CD14-positive monocyte (primary cell): ENCODE results near the gene LDLRAD2. TPM values are rescaled to one million over a fixed set of nuclear protein-coding genes. Genes with fewer than 3 reads are reported as not detected.

Experiments
- DNase-seq, 3 donors: peaks; one replicate each; pipeline ENCODE4 v3.0.0-alpha.2; 2011 to 2022
- H2AFZ ChIP-seq: 2 replicates; pipeline ENCODE4 v1.6.0; 2012; ENCODE audit warnings: mild to moderate bottlenecking, low read depth, low read length, inconsistent platforms; ENCODE audit not compliant: insufficient read depth, poor library complexity, severe bottlenecking
- H3K27ac ChIP-seq, 2 donors: 1 replicate in 1 of 2; 2 replicates in 1 of 2; pipeline ENCODE4 v1.5.1; 2012 to 2013; ENCODE audit warnings: low read length in 2 of 2, control low read depth in 1 of 2, inconsistent platforms in 1 of 2, low read depth in 1 of 2, mild to moderate bottlenecking in 1 of 2
- H3K27me3 ChIP-seq, 2 donors: one replicate each; pipeline versions ENCODE4 v1.6.0 to v1.6.1; 2011 to 2013; ENCODE audit warnings: low read length in 2 of 2; ENCODE audit not compliant: control insufficient read depth in 2 of 2, insufficient read depth in 2 of 2
- H3K36me3 ChIP-seq, 2 donors: replicated peaks in 1 of 2; 1 replicate in 1 of 2; 2 replicates in 1 of 2; pipeline versions ENCODE4 v1.5.1 to v1.6.1; 2012 to 2013; ENCODE audit warnings: low read length in 2 of 2, control low read depth in 1 of 2, inconsistent platforms in 1 of 2, mild to moderate bottlenecking in 1 of 2; ENCODE audit not compliant: insufficient read depth in 2 of 2, control insufficient read depth in 1 of 2
- H3K4me1 ChIP-seq, 2 donors: 1 replicate in 1 of 2; 2 replicates in 1 of 2; pipeline versions ENCODE4 v1.5.1 to v1.6.1; 2012 to 2013; ENCODE audit warnings: low read length in 2 of 2, control low read depth in 1 of 2, inconsistent platforms in 1 of 2, mild to moderate bottlenecking in 1 of 2, moderate library complexity in 1 of 2; ENCODE audit not compliant: insufficient read depth in 2 of 2, control insufficient read depth in 1 of 2
- H3K4me2 ChIP-seq: replicated peaks from 2 replicates; pipeline ENCODE3; 2012; ENCODE audit warnings: low read length, moderate library complexity, mild to moderate bottlenecking; ENCODE audit not compliant: poor library complexity, severe bottlenecking; ENCODE audit errors: extremely low read depth
- H3K4me3 ChIP-seq, 3 experiments: fragments of 200-600 bp in 1 of 3; sonication (generic) in 1 of 3; replicated peaks in 1 of 3; 1 replicate in 2 of 3; 2 replicates in 1 of 3; pipeline ENCODE4 v1.5.1; 2011 to 2013; ENCODE audit warnings: low read length in 3 of 3, mild to moderate bottlenecking in 3 of 3, control low read depth in 2 of 3, low read depth in 2 of 3, inconsistent platforms in 1 of 3, moderate library complexity in 1 of 3
- H3K79me2 ChIP-seq: 2 replicates; pipeline ENCODE4 v1.6.0; 2012; ENCODE audit warnings: mild to moderate bottlenecking, control low read depth, inconsistent platforms, low read length, moderate library complexity; ENCODE audit not compliant: insufficient read depth
- H3K9ac ChIP-seq: 2 replicates; pipeline ENCODE4 v1.6.0; 2017; ENCODE audit warnings: low read length, mild to moderate bottlenecking; ENCODE audit not compliant: insufficient read depth, poor library complexity, severe bottlenecking
- H3K9me3 ChIP-seq, 2 donors: replicated peaks in 1 of 2; 1 replicate in 1 of 2; 2 replicates in 1 of 2; pipeline versions ENCODE4 v1.5.1 to v1.6.1; 2012 to 2013; ENCODE audit warnings: low read length in 2 of 2, control low read depth in 1 of 2; ENCODE audit not compliant: control insufficient read depth in 1 of 2, insufficient read depth in 1 of 2
- H4K20me1 ChIP-seq: 2 replicates; pipeline ENCODE4 v1.6.0; 2012; ENCODE audit warnings: mild to moderate bottlenecking, low read length, control low read depth, moderate library complexity; ENCODE audit not compliant: insufficient read depth
- H3K27ac Mint-ChIP-seq, 7 donors: one replicate each; pipeline ENCODE4 v1.8.0; 2020; ENCODE audit warnings: mild to moderate bottlenecking in 7 of 7, mixed read lengths in 7 of 7, moderate library complexity in 6 of 7, inconsistent platforms in 2 of 7
- H3K27me3 Mint-ChIP-seq, 3 donors: one replicate each; pipeline ENCODE4 v1.8.0; 2021 to 2022; ENCODE audit warnings: low read depth in 3 of 3, mild to moderate bottlenecking in 3 of 3, mixed read lengths in 3 of 3, moderate library complexity in 3 of 3, inconsistent platforms in 1 of 3
- H3K36me3 Mint-ChIP-seq, 2 donors: one replicate each; pipeline ENCODE4 v1.8.0; 2020; ENCODE audit warnings: mixed read lengths in 2 of 2, inconsistent platforms in 1 of 2, mild to moderate bottlenecking in 1 of 2
- H3K4me1 Mint-ChIP-seq: one replicate; pipeline ENCODE4 v1.8.0; 2020; ENCODE audit warnings: mild to moderate bottlenecking, mixed read lengths
- H3K4me3 Mint-ChIP-seq, 2 donors: one replicate each; pipeline ENCODE4 v1.8.0; 2020; ENCODE audit warnings: mild to moderate bottlenecking in 2 of 2, mixed read lengths in 2 of 2, moderate library complexity in 1 of 2
- H3K9me3 Mint-ChIP-seq, 7 donors: one replicate each; pipeline ENCODE4 v1.8.0; 2020 to 2022; ENCODE audit warnings: mixed read lengths in 7 of 7, mild to moderate bottlenecking in 6 of 7, moderate library complexity in 6 of 7, inconsistent platforms in 2 of 7
- CTCF ChIP-seq: fragments of 200-600 bp; IDR thresholded peaks from one replicate; pipeline ENCODE4 v1.8.0; 2022; ENCODE audit warnings: antibody characterized with exemption, mild to moderate bottlenecking
- WGBS: methylation state at CpG from one replicate; pipeline ENCODE4 v1.1.5; 2013; ENCODE audit warnings: missing lambda C conversion rate; ENCODE audit not compliant: insufficient coverage; 5-methylcytosine and 5-hydroxymethylcytosine counted together
- intact Hi-C, 2 donors: fragments of 100-400 bp; cut with micrococcal nuclease; formaldehyde crosslinking; loops; one replicate each; pipeline versions ENCODE4 v1.15.0 to v1.15.1; 2023
- polyA plus RNA-seq, 3 donors: library from polyadenylated mRNA; depleted of rRNA in 1 of 3; unstranded in 2 of 3; stranded (reverse) in 1 of 3; fragments of 300-500 nt in 2 of 3; fragments of >200 nt in 1 of 3; fragmentation: Illumina TruSeq in 2 of 3; gene quantifications; 1 replicate in 2 of 3; 2 replicates in 1 of 3; pipeline ENCODE4 v1.2.3, GENCODE V29; 2012 to 2021

Gene LDLRAD2
- polyA plus RNA-seq, 3 donors, result 0.63 TPM; not detected in 2

GRCh38 chr1:21818656-21819055 lies 6.6 kb downstream of the LDLRAD2 start:
- peak overlapping the region in 1 of 2 donors; percentile 71 for H3K4me3 Mint-ChIP-seq
- no CpG with 5 or more reads among the region's 10 CpGs for WGBS
- no peak overlapping the region for H2AFZ ChIP-seq

GRCh38 chr1:21820597-21821232 lies 8.7 kb downstream of the LDLRAD2 start:
- Histone ChIP-seq H3K9ac (no peak overlapping the region), H2AFZ (no peak overlapping the region), H3K4me3 (no peak overlapping the region), H3K79me2 (no peaks in the 10 kb centered on the region), H4K20me1 (no peaks in the 10 kb centered on the region), H3K36me3 (no peaks in the 10 kb centered on the region), H3K4me1 (peaks cover 25 to 26% of the 10 kb centered on the region in 2 donors), H3K4me2 (no peak overlapping the region), H3K27ac (no peak overlapping the region), H3K9me3 (no peaks in the 10 kb centered on the region), H3K27me3 (no peaks in the 10 kb centered on the region)
- Mint-ChIP-seq H3K4me3 (no peak overlapping the region), H3K27me3 (peaks cover 2 to 7% (median 2%) of the 10 kb centered on the region in 3 donors), H3K9me3 (no peaks in the 10 kb centered on the region), H3K4me1 (peaks cover 25% of the 10 kb centered on the region), H3K27ac (peak overlapping the region in 1 of 7 donors; percentile 68), H3K36me3 (peaks cover 0 to 3% of the 10 kb centered on the region in 2 donors)
- 100% methylated on average over 7 of the region's 9 CpGs for WGBS
- no peak for TF ChIP-seq CTCF
- intact Hi-C loops, result no loop called here
- no peak for DNase-seq

More at GRCh38 chr1:21818656-21819055, 6.6 kb downstream of the LDLRAD2 start:
- Histone ChIP-seq H3K79me2 (no peaks in the 10 kb centered on the region), H3K36me3 (no peaks in the 10 kb centered on the region), H3K27me3 (no peaks in the 10 kb centered on the region), H3K9me3 (no peaks in the 10 kb centered on the region), H3K4me3 (peak overlapping the region in 1 of 3 experiments; percentile 20), H3K4me1 (peaks cover 33 to 41% of the 10 kb centered on the region in 2 donors), H3K4me2 (no peak overlapping the region), H4K20me1 (no peaks in the 10 kb centered on the region), H3K9ac (no peak overlapping the region), H3K27ac (no peak overlapping the region)
- peaks cover 2 to 10% (median 6%) of the 10 kb centered on the region in 3 donors for H3K27me3 Mint-ChIP-seq
- DNase-seq, result peak; percentile 37 to 53 (median 46)
- TF ChIP-seq CTCF, result no peak
- peaks cover 35% of the 10 kb centered on the region for H3K4me1 Mint-ChIP-seq
- H3K36me3 Mint-ChIP-seq, result peaks cover 0 to 3% of the 10 kb centered on the region in 2 donors
- no peak overlapping the region for H3K27ac Mint-ChIP-seq
- no peaks in the 10 kb centered on the region for H3K9me3 Mint-ChIP-seq
- intact Hi-C loops, result loop anchor here (5.0 to 10.0 kb wide), 3 partner anchors 36 to 119 kb away; partner anchors contain the start of genes HSPG2 (in 2 of the 2) and USP48 (in 1 of the 2)
